Keratinocyte (primary cell): ENCODE measurements around the gene RNU6-9.
A peak's percentile ranks its signal among the peaks of the same experiment; 100 is the strongest.

Source experiments
- EZH2 ChIP-seq: IDR thresholded peaks from one replicate; pipeline ENCODE4 v1.6.1; 2012; ENCODE audit warnings: inconsistent platforms, mild to moderate bottlenecking, low read length, moderate library complexity
- TF ChIP-seq, protein P1 (sequence below), 3 experiments: IDR thresholded peaks in 1 of 3; conservative IDR thresholded peaks in 1 of 3; optimal IDR thresholded peaks in 1 of 3; 2 replicates in 2 of 3; 3 replicates in 1 of 3; pipeline versions ENCODE3 to v1.5.1; 2011; ENCODE audit warnings: low read length in 3 of 3, mild to moderate bottlenecking in 3 of 3, moderate library complexity in 2 of 3, control low read depth in 1 of 3, inconsistent platforms in 1 of 3; ENCODE audit not compliant: insufficient read depth in 2 of 3; ENCODE audit errors: extremely low read depth in 1 of 3

DNA sequence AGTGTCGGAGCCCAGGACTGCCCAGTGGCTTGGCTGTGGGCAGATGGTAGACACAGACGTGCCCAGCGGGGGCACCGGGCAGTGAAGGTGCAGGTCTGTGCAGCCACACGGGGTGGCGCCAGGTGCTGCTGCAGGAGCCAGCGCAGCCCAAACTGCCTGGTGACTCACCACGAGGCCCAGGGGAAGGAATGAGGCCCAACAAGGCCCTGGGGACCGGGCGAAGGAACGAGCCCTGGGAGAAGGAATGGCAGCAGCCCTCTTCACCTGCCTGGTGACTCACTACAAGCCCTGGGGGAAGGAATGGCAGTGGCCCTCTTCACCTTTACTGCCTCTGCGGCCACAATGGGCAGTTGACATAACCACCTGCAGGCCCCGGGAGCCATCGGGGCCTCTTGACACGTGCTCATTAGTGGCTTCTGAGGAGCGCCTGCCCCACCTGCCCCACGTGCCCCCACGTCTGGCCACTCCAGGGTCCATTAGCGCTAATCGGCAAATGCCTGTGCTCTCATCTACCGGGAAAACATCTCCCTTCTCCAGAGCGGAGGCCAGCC is 9.5 kb upstream of the RNU6-9 start:
- TF ChIP-seq, protein P1, sequence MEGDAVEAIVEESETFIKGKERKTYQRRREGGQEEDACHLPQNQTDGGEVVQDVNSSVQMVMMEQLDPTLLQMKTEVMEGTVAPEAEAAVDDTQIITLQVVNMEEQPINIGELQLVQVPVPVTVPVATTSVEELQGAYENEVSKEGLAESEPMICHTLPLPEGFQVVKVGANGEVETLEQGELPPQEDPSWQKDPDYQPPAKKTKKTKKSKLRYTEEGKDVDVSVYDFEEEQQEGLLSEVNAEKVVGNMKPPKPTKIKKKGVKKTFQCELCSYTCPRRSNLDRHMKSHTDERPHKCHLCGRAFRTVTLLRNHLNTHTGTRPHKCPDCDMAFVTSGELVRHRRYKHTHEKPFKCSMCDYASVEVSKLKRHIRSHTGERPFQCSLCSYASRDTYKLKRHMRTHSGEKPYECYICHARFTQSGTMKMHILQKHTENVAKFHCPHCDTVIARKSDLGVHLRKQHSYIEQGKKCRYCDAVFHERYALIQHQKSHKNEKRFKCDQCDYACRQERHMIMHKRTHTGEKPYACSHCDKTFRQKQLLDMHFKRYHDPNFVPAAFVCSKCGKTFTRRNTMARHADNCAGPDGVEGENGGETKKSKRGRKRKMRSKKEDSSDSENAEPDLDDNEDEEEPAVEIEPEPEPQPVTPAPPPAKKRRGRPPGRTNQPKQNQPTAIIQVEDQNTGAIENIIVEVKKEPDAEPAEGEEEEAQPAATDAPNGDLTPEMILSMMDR (optimal IDR thresholded peaks at IDR 0.05 in 1 of 3, IDR thresholded peaks at IDR 0.05 in 1 of 3, conservative IDR thresholded peaks at IDR 0.05 in 1 of 3; ENCODE audit: extremely low read depth in 1 of 3, insufficient read depth in 2 of 3, low read length in 3 of 3) = peak; percentile 49 to 82 (median 80)
- no peak for TF ChIP-seq EZH2
